Endothelial cell (in vitro differentiated cells): ENCODE results near the gene MMRN2. TPM values are rescaled to one million over a fixed set of nuclear protein-coding genes. Genes with fewer than 3 reads are reported as not detected.

Experiments
- DNase-seq: peaks from one replicate; pipeline ENCODE4 v3.0.0; 2021; ENCODE audit warnings: low spot score
- H3K27ac Mint-ChIP-seq: one replicate; pipeline ENCODE4 v1.8.0; 2021; ENCODE audit warnings: mixed read lengths, inconsistent platforms; ENCODE audit not compliant: unreplicated experiment
- H3K27me3 Mint-ChIP-seq: one replicate; pipeline ENCODE4 v1.8.0; 2021; ENCODE audit warnings: mild to moderate bottlenecking, moderate library complexity, mixed read lengths, inconsistent platforms; ENCODE audit not compliant: unreplicated experiment
- H3K36me3 Mint-ChIP-seq: one replicate; pipeline ENCODE4 v1.8.0; 2021; ENCODE audit warnings: mild to moderate bottlenecking, low read depth, mixed read lengths, inconsistent platforms; ENCODE audit not compliant: unreplicated experiment
- H3K4me1 Mint-ChIP-seq: one replicate; pipeline ENCODE4 v1.8.0; 2021; ENCODE audit warnings: mild to moderate bottlenecking, mixed read lengths, inconsistent platforms; ENCODE audit not compliant: unreplicated experiment
- H3K4me3 Mint-ChIP-seq: one replicate; pipeline ENCODE4 v1.8.0; 2021; ENCODE audit warnings: mild to moderate bottlenecking, mixed read lengths, inconsistent platforms; ENCODE audit not compliant: unreplicated experiment
- H3K9me3 Mint-ChIP-seq: one replicate; pipeline ENCODE4 v1.8.0; 2021; ENCODE audit warnings: mixed read lengths, inconsistent platforms; ENCODE audit not compliant: unreplicated experiment
- total RNA-seq: library from RNA; stranded (reverse); fragmentation: NEBNext Ultra II Directional; extraction: Animal tissue kit (Norgen Biotek cat#: 25700); gene quantifications from one replicate; pipeline ENCODE4 v1.2.1, GENCODE V29; 2021; ENCODE audit not compliant: unreplicated experiment
- TF ChIP-seq, protein P1 (sequence below): fragments of 200-600 bp; sonication (generic); IDR thresholded peaks from one replicate; pipeline ENCODE4 v1.5.0; 2021; ENCODE audit warnings: antibody characterized with exemption; ENCODE audit not compliant: unreplicated experiment

The MMRN2 gene
- total RNA-seq, 1 donor from 2014 or later, result 563 TPM

DNA sequence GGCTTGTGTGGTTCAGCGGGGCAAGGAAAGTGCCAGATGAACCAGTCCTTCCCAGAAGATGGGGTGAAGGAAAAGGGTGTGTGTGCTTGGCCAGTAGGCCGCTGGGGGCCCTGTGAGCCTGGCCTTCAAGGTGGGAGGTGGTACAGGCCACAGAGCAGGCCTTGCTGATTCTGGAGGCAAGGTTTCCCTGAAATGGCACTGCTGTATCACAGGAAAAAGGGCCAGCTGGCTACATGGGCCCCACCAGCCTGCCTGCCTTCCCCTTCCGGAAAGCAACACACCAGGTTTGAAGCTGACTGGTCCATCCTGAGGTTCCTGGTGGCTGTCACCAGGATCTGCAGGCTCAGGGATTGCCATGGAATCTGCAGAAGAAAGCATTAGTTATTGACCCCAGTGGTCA lies 12.5 kb downstream of the MMRN2 start:
- Mint-ChIP-seq H3K4me3 (peak overlapping the region; percentile 73), H3K36me3 (peaks cover 48% of the 10 kb centered on the region), H3K27me3 (peaks cover 12% of the 10 kb centered on the region), H3K4me1 (peaks cover 44% of the 10 kb centered on the region), H3K9me3 (no peaks in the 10 kb centered on the region), H3K27ac (no peak overlapping the region)
- no peak for DNase-seq
- TF ChIP-seq, protein P1, sequence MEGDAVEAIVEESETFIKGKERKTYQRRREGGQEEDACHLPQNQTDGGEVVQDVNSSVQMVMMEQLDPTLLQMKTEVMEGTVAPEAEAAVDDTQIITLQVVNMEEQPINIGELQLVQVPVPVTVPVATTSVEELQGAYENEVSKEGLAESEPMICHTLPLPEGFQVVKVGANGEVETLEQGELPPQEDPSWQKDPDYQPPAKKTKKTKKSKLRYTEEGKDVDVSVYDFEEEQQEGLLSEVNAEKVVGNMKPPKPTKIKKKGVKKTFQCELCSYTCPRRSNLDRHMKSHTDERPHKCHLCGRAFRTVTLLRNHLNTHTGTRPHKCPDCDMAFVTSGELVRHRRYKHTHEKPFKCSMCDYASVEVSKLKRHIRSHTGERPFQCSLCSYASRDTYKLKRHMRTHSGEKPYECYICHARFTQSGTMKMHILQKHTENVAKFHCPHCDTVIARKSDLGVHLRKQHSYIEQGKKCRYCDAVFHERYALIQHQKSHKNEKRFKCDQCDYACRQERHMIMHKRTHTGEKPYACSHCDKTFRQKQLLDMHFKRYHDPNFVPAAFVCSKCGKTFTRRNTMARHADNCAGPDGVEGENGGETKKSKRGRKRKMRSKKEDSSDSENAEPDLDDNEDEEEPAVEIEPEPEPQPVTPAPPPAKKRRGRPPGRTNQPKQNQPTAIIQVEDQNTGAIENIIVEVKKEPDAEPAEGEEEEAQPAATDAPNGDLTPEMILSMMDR, result no peak

- Mint-ChIP-seq H3K4me3 (peak overlapping the region; percentile 73), H3K27me3 (peaks cover 15% of the 10 kb centered on the region), H3K9me3 (no peaks in the 10 kb centered on the region), H3K4me1 (peaks cover 44% of the 10 kb centered on the region), H3K36me3 (peaks cover 48% of the 10 kb centered on the region), H3K27ac (no peak overlapping the region)
- TF ChIP-seq, protein P1, result no peak
- DNase-seq, result no peak
These were observed 12.9 kb downstream of the MMRN2 start for GRCh38 chr10:86944471-86944870.

DNA sequence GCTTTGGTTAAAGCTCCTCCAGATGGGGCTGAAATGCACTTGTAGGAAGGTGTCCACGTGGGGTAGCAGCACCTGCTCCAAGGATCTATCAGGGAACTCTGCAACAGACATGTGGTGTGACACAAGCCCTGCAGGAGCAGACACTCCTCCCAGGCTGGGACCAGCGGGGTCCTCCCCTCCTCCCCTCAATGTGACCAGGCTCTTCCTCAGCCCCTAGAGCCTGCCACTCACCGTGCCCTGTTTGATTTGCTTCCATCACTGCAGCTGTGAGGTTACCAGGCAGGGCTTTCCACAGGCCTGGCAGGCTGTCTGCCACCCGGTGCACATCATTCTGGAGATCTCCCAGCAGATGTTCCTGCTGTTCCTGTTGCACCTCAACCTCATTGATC lies 13.4 kb downstream of the MMRN2 start:
- peaks cover 41% of the 10 kb centered on the region for H3K4me1 Mint-ChIP-seq
- no peak for DNase-seq
- TF ChIP-seq, protein P1, result no peak
- peak overlapping the region; percentile 15 for H3K4me3 Mint-ChIP-seq
- peaks cover 15% of the 10 kb centered on the region for H3K27me3 Mint-ChIP-seq
- H3K36me3 Mint-ChIP-seq, result peaks cover 46% of the 10 kb centered on the region
- H3K27ac Mint-ChIP-seq, result no peak overlapping the region
- no peaks in the 10 kb centered on the region for H3K9me3 Mint-ChIP-seq

GRCh38 chr10:86943316-86944030 lies 13.9 kb downstream of the MMRN2 start:
- Mint-ChIP-seq H3K9me3 (no peaks in the 10 kb centered on the region), H3K27me3 (peaks cover 15% of the 10 kb centered on the region), H3K27ac (peak overlapping the region; percentile 18), H3K36me3 (peaks cover 42% of the 10 kb centered on the region), H3K4me1 (peaks cover 35% of the 10 kb centered on the region), H3K4me3 (peak overlapping the region; percentile 67)
- TF ChIP-seq, protein P1, result no peak
- DNase-seq, result no peak

GRCh38 chr10:86942441-86943315 lies 14.7 kb downstream of the MMRN2 start:
- Mint-ChIP-seq H3K36me3 (peaks cover 40% of the 10 kb centered on the region), H3K4me1 (peaks cover 31% of the 10 kb centered on the region), H3K27me3 (peaks cover 15% of the 10 kb centered on the region), H3K4me3 (no peak overlapping the region), H3K27ac (no peak overlapping the region), H3K9me3 (no peaks in the 10 kb centered on the region)
- no peak for DNase-seq
- TF ChIP-seq, protein P1, result no peak
